H9 (cell line): ENCODE data around the gene ILF3. TPM values are rescaled to one million over a fixed set of nuclear protein-coding genes. Genes with fewer than 3 reads are reported as not detected.
A peak's percentile ranks its signal among the peaks of the same experiment; 100 is the strongest.

Experiments
- DNase-seq: peaks from one replicate; pipeline ENCODE4 v3.0.0-alpha.2; 2017
- H2AFZ ChIP-seq: one replicate; pipeline ENCODE4 v1.6.1; 2013; ENCODE audit warnings: mild to moderate bottlenecking, low read length, control low read depth, moderate library complexity
- H2AK5ac ChIP-seq: 2 replicates; pipeline ENCODE4 v1.6.1; 2013; ENCODE audit warnings: low read length, control low read depth, mixed read lengths; ENCODE audit not compliant: insufficient read length
- H2BK120ac ChIP-seq: one replicate; pipeline ENCODE4 v1.6.1; 2013; ENCODE audit warnings: low read depth, mild to moderate bottlenecking, low read length, control low read depth, inconsistent platforms; ENCODE audit not compliant: poor library complexity, severe bottlenecking
- H2BK12ac ChIP-seq: 2 replicates; pipeline ENCODE4 v1.6.1; 2013; ENCODE audit warnings: low read length, control low read depth, mixed read lengths, low read depth; ENCODE audit not compliant: insufficient read length
- H2BK15ac ChIP-seq: 2 replicates; pipeline ENCODE4 v1.6.1; 2013; ENCODE audit warnings: low read depth, low read length, control low read depth
- H2BK20ac ChIP-seq: one replicate; pipeline ENCODE4 v1.6.1; 2013; ENCODE audit warnings: low read depth, mild to moderate bottlenecking, low read length, control low read depth, inconsistent platforms; ENCODE audit not compliant: poor library complexity, severe bottlenecking
- H2BK5ac ChIP-seq: 2 replicates; pipeline ENCODE4 v1.6.1; 2013; ENCODE audit warnings: low read length, control low read depth, mixed read lengths; ENCODE audit not compliant: insufficient read length
- H3K14ac ChIP-seq: 2 replicates; pipeline ENCODE4 v1.6.1; 2013; ENCODE audit warnings: low read length, control low read depth; ENCODE audit not compliant: insufficient read depth
- H3K18ac ChIP-seq: 2 replicates; pipeline ENCODE4 v1.6.1; 2013; ENCODE audit warnings: low read depth, mild to moderate bottlenecking, mixed read lengths, low read length, control low read depth; ENCODE audit not compliant: insufficient read length
- H3K23ac ChIP-seq: 2 replicates; pipeline ENCODE4 v1.6.1; 2013; ENCODE audit warnings: low read length, control low read depth, mixed read lengths, low read depth; ENCODE audit not compliant: insufficient read length
- H3K23me2 ChIP-seq: 2 replicates; pipeline ENCODE4 v1.6.1; 2013; ENCODE audit warnings: low read depth, mild to moderate bottlenecking, mixed read lengths, low read length, control low read depth; ENCODE audit not compliant: insufficient read length, poor library complexity, severe bottlenecking
- H3K27ac ChIP-seq: 2 replicates; pipeline ENCODE4 v1.5.1; 2013; ENCODE audit warnings: low read length, control low read depth, mixed read lengths, low read depth; ENCODE audit not compliant: insufficient read length
- H3K27me3 ChIP-seq: 2 replicates; pipeline ENCODE4 v1.6.1; 2013; ENCODE audit warnings: low read length, control low read depth, inconsistent platforms; ENCODE audit not compliant: insufficient read depth
- H3K4ac ChIP-seq: 2 replicates; pipeline ENCODE4 v1.6.1; 2013; ENCODE audit warnings: low read depth, mild to moderate bottlenecking, control low read depth, inconsistent platforms, low read length, moderate library complexity
- H3K4me1 ChIP-seq: 2 replicates; pipeline ENCODE4 v1.6.1; 2013; ENCODE audit warnings: low read length, control low read depth, inconsistent platforms; ENCODE audit not compliant: insufficient read depth
- H3K4me2 ChIP-seq: 2 replicates; pipeline ENCODE4 v1.6.1; 2013; ENCODE audit warnings: low read length, control low read depth, mixed read lengths; ENCODE audit not compliant: insufficient read length, insufficient read depth
- H3K56ac ChIP-seq: 2 replicates; pipeline ENCODE4 v1.6.1; 2013; ENCODE audit warnings: low read depth, mild to moderate bottlenecking, mixed read lengths, low read length, control low read depth; ENCODE audit not compliant: insufficient read length
- H3K79me1 ChIP-seq: 2 replicates; pipeline ENCODE4 v1.6.1; 2013; ENCODE audit warnings: low read depth, mild to moderate bottlenecking, moderate library complexity, low read length, control low read depth, inconsistent platforms; ENCODE audit not compliant: insufficient read depth, poor library complexity, severe bottlenecking
- H3K79me2 ChIP-seq: 2 replicates; pipeline ENCODE4 v1.6.1; 2013; ENCODE audit warnings: low read length, control low read depth, inconsistent platforms; ENCODE audit not compliant: insufficient read depth
- H3K9ac ChIP-seq: 2 replicates; pipeline ENCODE4 v1.6.1; 2013; ENCODE audit warnings: low read length, control low read depth, mixed read lengths; ENCODE audit not compliant: insufficient read length; ENCODE audit errors: extremely low read depth
- H3K9me3 ChIP-seq: one replicate; pipeline ENCODE4 v1.6.1; 2013; ENCODE audit warnings: low read depth, low read length, inconsistent platforms; ENCODE audit not compliant: control insufficient read depth
- H3T11ph ChIP-seq: one replicate; pipeline ENCODE4 v1.6.1; 2013; ENCODE audit warnings: mild to moderate bottlenecking, low read length, control low read depth, inconsistent platforms
- H4K20me1 ChIP-seq: one replicate; pipeline ENCODE4 v1.6.1; 2013; ENCODE audit not compliant: control insufficient read depth, insufficient read length, insufficient read depth
- H4K5ac ChIP-seq: 2 replicates; pipeline ENCODE4 v1.6.1; 2013; ENCODE audit warnings: low read depth, mild to moderate bottlenecking, mixed read lengths, low read length, control low read depth; ENCODE audit not compliant: insufficient read length
- H4K8ac ChIP-seq: replicated peaks from 2 replicates; pipeline ENCODE4 v1.6.1; 2013; ENCODE audit warnings: low read length, control low read depth, mixed read lengths, low read depth; ENCODE audit not compliant: insufficient read length
- H4K91ac ChIP-seq: 2 replicates; pipeline ENCODE4 v1.6.1; 2013; ENCODE audit warnings: low read depth, mild to moderate bottlenecking, moderate library complexity, mixed read lengths, low read length, control low read depth; ENCODE audit not compliant: insufficient read length
- H3K27ac Mint-ChIP-seq, 3 experiments: 2 replicates in 2 of 3; 3 replicates in 1 of 3; pipeline ENCODE4 v1.8.0; 2020 to 2021; ENCODE audit warnings: mixed read lengths in 3 of 3, mild to moderate bottlenecking in 1 of 3, moderate library complexity in 1 of 3
- H3K27me3 Mint-ChIP-seq: 2 replicates; pipeline ENCODE4 v1.8.0; 2021; ENCODE audit warnings: low read depth, mild to moderate bottlenecking, moderate library complexity, mixed read lengths
- H3K36me3 Mint-ChIP-seq, 3 experiments: 2 replicates in 2 of 3; 3 replicates in 1 of 3; pipeline ENCODE4 v1.8.0; 2020 to 2021; ENCODE audit warnings: low read depth in 3 of 3, mixed read lengths in 3 of 3; ENCODE audit not compliant: insufficient read depth in 1 of 3
- H3K4me1 Mint-ChIP-seq, 2 experiments: 2 replicates each; pipeline ENCODE4 v1.8.0; 2020; ENCODE audit warnings: mixed read lengths in 2 of 2
- H3K4me3 Mint-ChIP-seq, 2 experiments: 2 replicates in 1 of 2; 3 replicates in 1 of 2; pipeline ENCODE4 v1.8.0; 2020 to 2021; ENCODE audit warnings: mild to moderate bottlenecking in 2 of 2, mixed read lengths in 2 of 2, moderate library complexity in 1 of 2
- H3K9me3 Mint-ChIP-seq, 2 experiments: 2 replicates in 1 of 2; 3 replicates in 1 of 2; pipeline ENCODE4 v1.8.0; 2020; ENCODE audit warnings: mild to moderate bottlenecking in 2 of 2, mixed read lengths in 2 of 2, moderate library complexity in 1 of 2
- WGBS: extraction: QIAGEN DNeasy Blood & Tissue Kit; methylation state at CpG from one replicate; pipeline ENCODE4 v1.1.7; 2013; ENCODE audit warnings: missing lambda C conversion rate, low lambda C conversion rate, mixed read lengths; ENCODE audit not compliant: insufficient read length; ENCODE audit errors: extremely low coverage; 5-methylcytosine and 5-hydroxymethylcytosine counted together
- total RNA-seq: library from RNA; stranded (reverse); gene quantifications from 2 replicates; pipeline ENCODE4 v1.2.1, GENCODE V29; 2021
- TF ChIP-seq, protein P1 (sequence below): fragments of 200-600 bp; sonication (generic); conservative IDR thresholded peaks from 3 replicates; pipeline ENCODE4 v1.8.0; 2021; ENCODE audit warnings: antibody characterized with exemption, mild to moderate bottlenecking

Gene ILF3
- total RNA-seq, 1 experiment from 2014 or later, result 841 TPM

DNA sequence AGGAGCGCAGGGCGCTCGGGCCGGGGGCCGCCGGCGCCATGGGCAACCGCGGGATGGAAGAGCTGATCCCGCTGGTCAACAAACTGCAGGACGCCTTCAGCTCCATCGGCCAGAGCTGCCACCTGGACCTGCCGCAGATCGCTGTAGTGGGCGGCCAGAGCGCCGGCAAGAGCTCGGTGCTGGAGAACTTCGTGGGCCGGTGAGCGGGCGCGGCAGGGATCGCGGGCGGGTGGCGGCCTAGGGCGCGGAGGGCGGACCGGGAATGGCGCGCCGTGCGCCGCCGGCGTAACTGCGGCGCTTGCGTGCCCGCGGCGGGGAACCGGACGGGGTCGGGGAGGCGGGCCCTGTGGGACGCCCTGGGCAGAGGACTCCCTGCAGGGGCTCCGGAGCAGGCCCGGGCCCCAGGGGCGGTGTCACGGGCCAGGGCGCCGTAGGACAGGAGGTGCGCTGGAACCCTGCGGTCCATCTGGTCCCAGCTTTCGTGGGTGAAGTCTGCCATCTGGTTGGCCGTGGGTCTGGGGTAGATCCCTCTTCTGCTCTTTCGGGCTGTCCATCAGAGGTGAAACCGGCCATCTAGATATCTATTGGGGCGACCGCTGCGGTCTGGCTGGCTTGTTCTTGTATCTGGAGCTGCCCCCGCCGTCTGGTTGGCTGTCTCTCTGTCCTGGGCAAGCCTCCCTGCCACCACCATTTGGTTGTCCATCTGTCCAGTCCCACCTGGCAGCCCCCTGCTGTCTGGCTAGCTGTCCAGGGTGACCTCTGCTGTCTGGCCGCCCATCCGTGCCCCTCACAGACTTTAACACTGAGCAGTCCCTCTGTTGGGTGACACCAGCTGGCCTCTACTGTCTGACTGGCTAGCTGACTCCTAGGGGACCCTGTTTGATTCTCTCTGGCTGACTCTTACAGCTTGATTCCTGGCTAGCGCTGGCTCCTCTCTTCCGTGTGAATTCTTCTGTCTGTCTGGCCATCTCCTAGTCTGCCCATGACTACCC, 64.4 kb downstream of the ILF3 start:
- no peak overlapping the region for H4K5ac ChIP-seq
- H3K27me3 ChIP-seq, result no peaks in the 10 kb centered on the region
- no peak overlapping the region for H3T11ph ChIP-seq
- peaks cover 32% of the 10 kb centered on the region; the same call in 1 of the 2 replicates for H3K79me2 ChIP-seq
- H3K9me3 ChIP-seq, result no peaks in the 10 kb centered on the region
- H3K56ac ChIP-seq, result no peak overlapping the region
- H3K4me1 ChIP-seq, result no peaks in the 10 kb centered on the region
- H3K27ac Mint-ChIP-seq, result peak overlapping the region in 2 of 3 experiments; percentile 16 to 85; a peak in 4 of 7 replicates
- WGBS, result no CpG with 5 or more reads among the region's 70 CpGs
- peaks cover 2% of the 10 kb centered on the region for H4K20me1 ChIP-seq
- H3K36me3 Mint-ChIP-seq, result peaks cover 5 to 10% (median 6%) of the 10 kb centered on the region in 3 experiments; a peak in 5 of 7 replicates
- H2AK5ac ChIP-seq, result no peak overlapping the region
- peaks cover 13% of the 10 kb centered on the region for H3K79me1 ChIP-seq
- H3K4me3 Mint-ChIP-seq, result peak overlapping the region; percentile 88 to 95
- H3K18ac ChIP-seq, result peak overlapping the region; percentile 49
- H3K9me3 Mint-ChIP-seq, result no peaks in the 10 kb centered on the region
- H3K14ac ChIP-seq, result peak overlapping the region; percentile 44
- no peak overlapping the region for H2BK120ac ChIP-seq
- peak overlapping the region; percentile 73 for H3K9ac ChIP-seq
- H3K4me2 ChIP-seq, result peak overlapping the region; percentile 68
- no peaks in the 10 kb centered on the region for H3K27me3 Mint-ChIP-seq
- TF ChIP-seq, protein P1, sequence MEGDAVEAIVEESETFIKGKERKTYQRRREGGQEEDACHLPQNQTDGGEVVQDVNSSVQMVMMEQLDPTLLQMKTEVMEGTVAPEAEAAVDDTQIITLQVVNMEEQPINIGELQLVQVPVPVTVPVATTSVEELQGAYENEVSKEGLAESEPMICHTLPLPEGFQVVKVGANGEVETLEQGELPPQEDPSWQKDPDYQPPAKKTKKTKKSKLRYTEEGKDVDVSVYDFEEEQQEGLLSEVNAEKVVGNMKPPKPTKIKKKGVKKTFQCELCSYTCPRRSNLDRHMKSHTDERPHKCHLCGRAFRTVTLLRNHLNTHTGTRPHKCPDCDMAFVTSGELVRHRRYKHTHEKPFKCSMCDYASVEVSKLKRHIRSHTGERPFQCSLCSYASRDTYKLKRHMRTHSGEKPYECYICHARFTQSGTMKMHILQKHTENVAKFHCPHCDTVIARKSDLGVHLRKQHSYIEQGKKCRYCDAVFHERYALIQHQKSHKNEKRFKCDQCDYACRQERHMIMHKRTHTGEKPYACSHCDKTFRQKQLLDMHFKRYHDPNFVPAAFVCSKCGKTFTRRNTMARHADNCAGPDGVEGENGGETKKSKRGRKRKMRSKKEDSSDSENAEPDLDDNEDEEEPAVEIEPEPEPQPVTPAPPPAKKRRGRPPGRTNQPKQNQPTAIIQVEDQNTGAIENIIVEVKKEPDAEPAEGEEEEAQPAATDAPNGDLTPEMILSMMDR, result no peak
- peaks cover 13 to 17% of the 10 kb centered on the region in 2 experiments for H3K4me1 Mint-ChIP-seq
- H2AFZ ChIP-seq, result no peak overlapping the region
- no peak overlapping the region for H4K8ac ChIP-seq
- H2BK20ac ChIP-seq, result no peak overlapping the region
- no peak overlapping the region for H3K4ac ChIP-seq
- H4K91ac ChIP-seq, result no peak overlapping the region
- H3K23ac ChIP-seq, result no peak overlapping the region
- H3K27ac ChIP-seq, result no peak overlapping the region
- no peak overlapping the region for H2BK12ac ChIP-seq
- DNase-seq, result no peak
- peaks cover 7% of the 10 kb centered on the region for H3K23me2 ChIP-seq
- no peak overlapping the region for H2BK15ac ChIP-seq
- H2BK5ac ChIP-seq, result no peak overlapping the region
